Cardiac septum (tissue), 1 donor: ENCODE measurements around the gene PDE4D. TPM values are rescaled to one million over a fixed set of nuclear protein-coding genes. Genes with fewer than 3 reads are reported as not detected.
"Not testable (repeated sequence)": the region's sequence is repeated elsewhere in the genome, so short reads cannot be mapped to it uniquely, and the experiment has no call there.

Experiments used
- DNase-seq: peaks from one replicate; pipeline ENCODE4 v3.0.0-alpha.2; 2020; ENCODE audit warnings: low spot score
- intact Hi-C: fragments of 100-400 bp; cut with DNase I; formaldehyde crosslinking; loops from one replicate; pipeline ENCODE4 v1.14.0; 2022
- total RNA-seq: library from RNA; stranded (reverse); fragmentation: NEBNext Ultra II Directional; extraction: Animal tissue kit (Norgen Biotek cat#: 25700); gene quantifications from one replicate; pipeline ENCODE4 v1.2.1, GENCODE V29; 2021
- donor health status: DM: no; HTN: no; CAD: no.

Gene PDE4D
- total RNA-seq, 1 donor from 2014 or later, result 29.3 TPM

GRCh38 chr5:59485107-59485506 lies 408.4 kb downstream of the PDE4D start:
- no peak for DNase-seq
- intact Hi-C loops, result no loop called here

- intact Hi-C loops, result no loop called here
These were observed 408.9 kb downstream of the PDE4D start for GRCh38 chr5:59484618-59485017.

GRCh38 chr5:59483971-59484472 lies 409.5 kb downstream of the PDE4D start:
- intact Hi-C loops, result no loop called here

More at GRCh38 chr5:59484618-59485017, 408.9 kb downstream of the PDE4D start:
- no peak for DNase-seq

GRCh38 chr5:59479086-59479485 lies 414.4 kb downstream of the PDE4D start:
- DNase-seq, result no peak
- intact Hi-C loops, result no loop called here

More at GRCh38 chr5:59483971-59484472, 409.5 kb downstream of the PDE4D start:
- DNase-seq, result no peak

- intact Hi-C loops, result no loop called here
- DNase-seq, result no peak
These were observed 419.2 kb downstream of the PDE4D start for GRCh38 chr5:59474324-59474723.

GRCh38 chr5:59473611-59474010 lies 419.9 kb downstream of the PDE4D start:
- intact Hi-C loops, result no loop called here
- DNase-seq, result no peak

- no peak for DNase-seq
- intact Hi-C loops, result no loop called here
These were observed 422.1 kb downstream of the PDE4D start for GRCh38 chr5:59471463-59471862.

- DNase-seq, result no peak
- intact Hi-C loops, result no loop called here
These were observed 425.6 kb downstream of the PDE4D start for GRCh38 chr5:59467969-59468368.

- intact Hi-C loops, result no loop called here
- no peak for DNase-seq
These were observed 427.3 kb downstream of the PDE4D start for GRCh38 chr5:59466271-59466670.

GRCh38 chr5:59464969-59465368 lies 428.6 kb downstream of the PDE4D start:
- DNase-seq, result no peak
- intact Hi-C loops, result no loop called here

- intact Hi-C loops, DNase-seq: not testable (repeated sequence)
These were observed 429.8 kb downstream of the PDE4D start for GRCh38 chr5:59463618-59464166.

GRCh38 chr5:59462956-59463355 lies 430.6 kb downstream of the PDE4D start:
- intact Hi-C loops, result no loop called here
- no peak for DNase-seq

- intact Hi-C loops, result no loop called here
- DNase-seq, result no peak
These were observed 433.0 kb downstream of the PDE4D start for GRCh38 chr5:59460368-59461153.

- no peak for DNase-seq
- intact Hi-C loops, result no loop called here
These were observed 434.4 kb downstream of the PDE4D start for GRCh38 chr5:59458966-59459729.

GRCh38 chr5:59458321-59458720 lies 435.2 kb downstream of the PDE4D start:
- intact Hi-C loops, result no loop called here
- no peak for DNase-seq

- intact Hi-C loops, result no loop called here
- DNase-seq, result no peak
These were observed 443.5 kb downstream of the PDE4D start for GRCh38 chr5:59449905-59450644.

GRCh38 chr5:59446356-59446755 lies 447.2 kb downstream of the PDE4D start:
- intact Hi-C loops, result no loop called here
- DNase-seq, result no peak

- DNase-seq, result no peak
- intact Hi-C loops, result no loop called here
These were observed 447.8 kb downstream of the PDE4D start for GRCh38 chr5:59445741-59446140.

- no peak for DNase-seq
- intact Hi-C loops, result no loop called here
These were observed 454.2 kb downstream of the PDE4D start for GRCh38 chr5:59439303-59439702.

- intact Hi-C loops, result no loop called here
- DNase-seq, result no peak
These were observed 456.4 kb downstream of the PDE4D start for GRCh38 chr5:59437176-59437575.
